Retina (tissue), 1 donor: ENCODE data around the gene CCDC73.
"Not testable (repeated sequence)": the region's sequence is repeated elsewhere in the genome, so short reads cannot be mapped to it uniquely, and the experiment has no call there.

Experiments used
- DNase-seq: peaks from one replicate; pipeline ENCODE4 v3.0.0-alpha.2; 2016

CCDC73 gene

DNA sequence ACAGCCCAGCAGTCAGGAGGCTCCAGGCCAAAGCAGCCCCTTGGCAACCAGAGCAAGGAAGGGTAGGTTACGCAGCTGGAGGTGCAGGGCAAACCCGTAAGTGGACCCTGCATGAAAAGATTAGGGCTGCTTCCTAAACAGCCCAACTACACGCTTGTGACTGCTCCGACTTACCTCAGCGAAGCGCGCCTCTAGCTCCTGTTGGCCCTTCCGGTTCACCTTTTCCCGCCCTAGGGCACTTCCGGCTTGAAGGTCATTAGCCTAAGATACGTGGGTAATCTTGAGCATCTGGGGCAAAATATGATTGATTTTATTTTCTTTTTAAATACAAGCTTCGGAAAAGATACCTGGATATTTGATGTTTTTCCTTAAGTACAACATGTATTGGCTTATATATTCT, at the start of gene CCDC73:
CCDC73 (minus strand) TSS at position 224 of the 400 bp plus-strand sequence. CDS start 34,419 bp downstream, outside the sequence.
- DNase-seq, result no peak

DNA sequence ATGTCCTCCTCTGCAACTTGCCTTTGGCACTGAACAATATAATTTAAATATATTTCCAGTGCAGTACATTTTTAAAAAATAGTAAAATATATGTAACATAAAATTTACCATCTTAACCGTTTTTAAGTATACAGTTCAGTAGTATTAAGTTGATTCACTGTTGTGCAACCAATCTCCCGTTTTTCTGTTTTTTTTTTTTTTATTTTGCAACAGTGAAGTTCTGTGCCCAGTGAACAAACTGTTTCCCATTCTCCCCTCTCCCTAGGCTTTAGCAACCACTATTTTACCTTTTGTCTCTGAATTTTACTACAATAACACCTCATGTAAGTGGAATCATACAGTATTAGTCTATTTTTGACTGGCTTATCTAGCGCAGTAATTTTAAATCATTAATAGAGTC, 49.1 kb upstream of the CCDC73 start:
- DNase-seq, result no peak

DNA sequence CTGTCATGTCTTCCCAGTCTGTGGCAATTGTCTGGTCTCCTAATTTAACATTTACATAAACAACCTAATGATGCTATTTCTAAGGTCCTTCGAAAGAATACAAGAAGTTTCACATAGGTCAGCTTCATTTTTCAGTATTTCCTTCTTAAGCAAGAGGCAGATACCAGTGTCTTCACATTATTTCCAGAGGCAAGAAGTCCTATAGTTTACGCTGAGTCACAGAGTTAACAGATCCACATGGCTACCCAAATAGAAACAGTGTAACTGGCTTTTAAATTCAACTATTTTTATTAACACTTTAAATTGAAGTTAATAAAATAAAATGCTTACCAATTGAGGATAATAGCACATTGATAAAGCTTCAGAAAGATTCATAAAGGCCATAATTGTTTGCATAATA, 46.1 kb upstream of the CCDC73 start:
- DNase-seq, result no peak

DNA sequence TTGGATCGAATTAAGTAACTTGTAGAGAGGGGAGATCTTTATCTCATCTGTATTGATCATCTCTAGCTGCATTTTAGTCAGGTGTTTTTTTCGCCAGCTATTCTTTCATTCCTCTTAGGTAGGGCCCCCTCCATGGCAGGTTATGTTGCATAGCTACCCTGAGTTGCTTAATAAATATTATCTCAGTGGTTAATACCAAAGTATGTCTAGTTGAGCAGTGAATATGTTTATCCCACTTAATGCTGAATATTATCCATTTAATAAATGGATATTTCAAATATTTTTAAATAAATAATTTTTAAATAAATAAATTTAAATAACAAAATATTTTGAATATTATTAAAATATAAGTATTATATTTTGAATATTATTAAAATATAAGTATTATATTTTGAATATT, 44.8 kb upstream of the CCDC73 start:
- no peak for DNase-seq

DNA sequence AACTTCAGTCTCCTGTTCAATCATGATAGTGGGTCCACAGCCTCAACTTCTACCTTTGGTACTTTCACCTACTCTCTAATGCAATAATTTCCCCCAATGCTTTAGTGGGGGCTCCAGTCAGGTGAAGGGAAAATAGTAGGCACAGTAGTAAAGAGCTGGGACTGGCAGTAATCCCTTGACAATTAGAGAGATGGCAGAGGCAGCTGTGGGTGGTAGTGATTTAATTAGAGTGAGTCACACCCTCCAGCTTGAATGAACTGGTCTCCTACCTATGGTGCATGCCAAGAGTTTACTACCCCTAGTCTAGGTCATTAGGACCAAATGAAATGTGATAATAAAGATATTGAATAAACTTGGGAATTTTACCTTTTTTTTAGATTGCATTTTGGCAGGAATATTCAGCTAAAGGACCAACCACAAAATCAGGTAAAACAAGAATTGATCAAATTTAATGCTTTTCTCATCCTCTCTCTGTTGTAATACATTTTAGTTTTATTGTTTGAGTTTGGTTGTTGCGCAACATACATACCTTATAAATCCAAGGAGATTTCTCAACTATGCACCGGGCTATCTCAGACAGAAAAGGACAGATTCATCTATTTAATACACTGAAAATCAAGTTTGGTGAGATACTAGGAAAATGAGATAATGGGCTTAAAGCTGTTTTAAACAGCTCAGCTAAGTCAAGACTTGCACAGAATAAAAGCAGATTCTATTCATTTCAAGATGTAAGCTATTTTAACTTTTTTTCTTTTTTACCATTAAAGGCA, 44.2 kb upstream of the CCDC73 start:
- no peak for DNase-seq

DNA sequence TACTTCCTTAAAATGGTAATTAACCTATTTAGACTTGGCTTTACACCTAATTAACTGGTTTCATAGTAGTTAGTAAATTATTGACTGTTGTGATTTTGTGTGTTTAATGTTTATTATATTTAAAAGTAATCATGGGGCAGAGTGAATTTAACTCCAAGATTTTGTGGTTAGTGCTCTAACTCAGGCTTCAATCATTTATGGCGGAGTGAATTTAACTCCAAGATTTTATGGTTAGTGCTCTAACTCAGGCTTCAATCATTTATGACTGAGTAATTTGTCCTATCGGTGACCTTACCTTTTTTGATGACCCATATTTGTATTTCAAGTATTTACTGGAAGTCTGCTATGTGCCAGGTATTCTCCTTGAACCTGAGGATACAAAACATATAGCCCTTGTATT, 42.5 kb upstream of the CCDC73 start:
- DNase-seq, result no peak

DNA sequence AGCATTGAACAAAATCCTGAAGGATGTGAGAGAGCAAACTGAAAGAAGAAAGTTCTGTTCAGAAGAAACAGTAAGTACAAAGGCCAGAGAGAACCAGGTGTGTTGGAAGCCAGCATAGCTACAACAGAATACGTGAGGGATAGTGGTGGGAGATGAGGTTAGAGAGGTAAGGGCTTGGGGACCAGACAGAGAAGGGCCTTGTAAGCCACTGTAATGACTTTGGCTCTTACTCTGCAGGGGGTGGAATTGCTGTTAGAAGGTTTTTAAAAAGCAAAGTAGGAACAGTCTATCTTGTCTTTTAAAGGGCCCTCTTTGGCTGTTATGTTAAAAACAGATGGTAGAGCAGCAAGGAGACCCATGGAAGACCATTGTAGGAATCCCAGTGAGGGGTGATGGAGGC, 39.5 kb upstream of the CCDC73 start:
- no peak for DNase-seq

DNA sequence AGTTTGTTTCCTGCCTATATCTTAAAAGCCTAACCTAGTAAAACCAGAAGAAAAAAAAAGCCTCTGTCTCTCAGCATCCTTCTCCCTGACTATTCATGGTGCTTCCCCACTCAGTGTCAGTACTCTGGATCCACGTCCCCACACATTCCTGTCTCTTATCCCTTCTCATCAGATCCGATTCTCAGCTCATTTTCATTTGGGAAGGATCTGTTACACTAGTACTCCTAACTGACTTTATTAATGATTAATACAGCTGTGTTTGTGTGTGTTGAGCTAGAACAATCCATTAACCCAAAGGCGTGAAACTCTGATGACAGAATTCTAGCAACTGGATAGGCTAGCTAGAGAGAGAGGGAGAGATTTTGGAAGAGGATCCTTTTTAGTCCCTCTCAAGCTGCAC, 36.8 kb upstream of the CCDC73 start:
- DNase-seq, result peak; percentile 8

DNA sequence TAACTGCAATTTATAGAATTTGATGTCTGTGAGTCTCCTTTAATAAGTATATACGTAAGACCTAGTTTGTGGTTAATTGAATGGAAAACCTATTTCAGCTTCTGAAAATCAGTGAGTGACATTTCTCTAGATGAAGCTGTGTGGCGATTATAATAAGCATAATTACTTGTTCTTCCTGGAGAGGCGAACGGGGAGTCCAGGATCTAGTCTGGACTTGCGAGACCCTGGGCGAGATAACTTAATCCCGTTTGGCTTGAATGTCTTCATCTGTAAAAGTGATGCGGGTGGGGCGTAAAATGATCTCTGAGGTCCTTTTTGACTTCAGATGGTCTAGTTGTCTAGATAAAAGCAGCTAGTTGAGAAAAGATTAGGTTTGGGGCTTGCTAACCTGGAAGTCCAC, 36.3 kb upstream of the CCDC73 start:
- peak; percentile 4 for DNase-seq

DNA sequence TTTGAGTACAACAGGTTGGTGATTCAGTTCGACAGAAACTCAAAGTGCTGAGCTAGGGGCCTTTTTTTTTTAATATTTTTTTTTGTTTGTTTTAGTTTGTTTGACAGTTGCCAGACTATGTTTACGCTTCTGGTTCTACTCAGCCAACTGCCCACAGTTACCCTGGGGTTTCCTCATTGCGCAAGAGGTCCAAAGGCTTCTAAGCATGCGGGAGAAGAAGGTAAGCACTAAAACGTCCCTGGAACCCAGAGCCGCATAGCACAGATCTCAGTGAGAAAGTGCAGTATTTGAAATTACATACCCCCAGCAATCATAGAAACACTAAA, 35.9 kb upstream of the CCDC73 start:
- no peak for DNase-seq

DNA sequence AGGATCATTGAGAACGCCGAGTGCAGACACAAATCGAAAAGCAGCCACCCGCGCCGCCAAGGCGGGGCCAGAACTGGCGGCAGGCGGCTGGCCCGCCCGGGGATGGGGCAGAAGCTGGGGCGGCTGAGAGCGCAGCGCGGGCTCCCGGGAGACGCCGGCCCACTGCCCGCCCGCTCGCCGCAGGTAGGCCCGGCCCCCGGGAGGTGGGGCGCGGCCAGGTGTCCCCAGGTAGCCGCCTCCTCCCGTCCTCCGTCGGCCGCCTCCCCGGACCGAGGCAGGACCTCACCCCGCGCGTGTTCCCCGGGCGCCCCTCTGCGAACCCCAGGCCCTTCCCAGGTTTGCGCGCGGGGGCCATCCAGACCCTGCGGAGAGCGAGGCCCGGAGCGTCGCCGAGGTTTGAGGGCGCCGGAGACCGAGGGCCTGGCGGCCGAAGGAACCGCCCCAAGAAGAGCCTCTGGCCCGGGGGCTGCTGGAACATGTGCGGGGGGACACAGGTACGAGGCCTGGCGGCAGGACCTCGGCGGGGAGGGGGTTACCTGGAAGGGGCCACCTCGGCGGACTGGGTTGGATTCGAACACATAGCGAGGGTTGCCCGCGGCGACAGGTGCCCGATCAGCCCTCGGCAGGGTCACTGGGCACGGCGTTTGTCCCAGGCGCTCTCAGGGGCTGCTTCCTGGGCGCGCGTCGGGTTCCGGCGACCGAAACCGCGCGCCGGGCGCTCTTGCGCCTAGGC, 35.4 kb upstream of the CCDC73 start, which contains the start of gene PRRG4:
PRRG4 (plus strand) TSS at position 248 of the 733 bp plus-strand sequence. CDS start 603 bp downstream, outside the sequence.
- peak; percentile 52 for DNase-seq

DNA sequence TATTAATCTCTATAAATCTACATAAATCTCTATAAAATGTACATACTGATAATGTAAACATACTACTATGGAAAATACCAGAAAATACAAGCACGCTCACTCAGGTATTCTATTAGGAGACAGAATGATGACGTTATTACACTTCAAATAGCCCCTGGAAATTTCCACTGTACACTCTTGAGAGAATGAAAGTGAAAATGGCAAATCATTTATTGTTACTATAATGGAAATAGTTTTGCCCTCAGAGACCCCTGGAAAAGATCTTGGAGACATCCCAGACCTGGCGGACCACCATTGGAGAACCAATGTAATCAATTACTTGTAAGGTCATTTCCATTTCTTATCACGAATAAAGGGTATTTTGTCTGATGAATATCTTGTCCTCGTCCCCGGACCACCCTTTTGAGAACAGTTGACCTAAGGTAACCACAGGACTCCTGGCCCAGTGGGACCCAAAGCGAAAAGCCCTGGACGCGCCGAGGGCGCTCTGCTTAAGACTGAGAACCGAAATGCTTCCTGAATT, 34.8 kb upstream of the CCDC73 start:
- DNase-seq, result peak; percentile 54

DNA sequence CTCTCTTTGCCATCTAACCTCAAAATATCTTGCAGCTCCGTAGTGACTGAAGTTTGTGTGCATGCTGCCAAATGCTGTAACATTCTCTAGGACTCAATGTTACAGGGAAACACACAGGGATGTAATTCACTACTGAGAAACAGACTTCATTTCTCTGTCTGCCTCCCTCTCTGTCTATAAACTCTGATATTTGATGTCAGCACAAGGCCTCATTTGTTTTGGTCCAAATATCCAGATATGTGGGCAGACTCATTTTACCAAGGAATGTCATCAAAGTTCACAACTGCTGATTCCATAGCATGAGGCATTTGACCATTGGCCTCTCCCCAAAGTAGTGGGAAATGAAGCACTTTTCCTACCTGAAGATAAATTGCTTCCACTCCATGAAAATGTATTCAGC, 32.8 kb upstream of the CCDC73 start:
- DNase-seq, result no peak

DNA sequence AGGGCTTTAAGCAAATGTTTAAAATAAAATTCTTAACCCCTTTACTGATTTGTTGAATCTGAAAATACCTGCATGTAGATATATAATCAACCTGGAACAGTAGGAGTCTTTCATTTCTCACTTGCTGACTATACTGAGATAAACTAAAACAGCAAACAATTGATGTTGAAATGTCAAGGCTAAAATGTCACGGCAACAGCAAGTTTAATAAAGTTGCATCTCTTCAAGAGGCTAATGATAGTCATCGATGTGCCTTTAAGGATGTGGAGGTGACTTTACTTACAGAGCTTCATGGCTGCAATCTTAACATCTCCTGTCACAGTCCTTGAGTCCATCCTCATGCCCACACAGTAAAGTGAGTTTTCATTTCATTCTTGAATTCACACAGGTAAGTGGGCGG, 31.7 kb upstream of the CCDC73 start:
- no peak for DNase-seq

DNA sequence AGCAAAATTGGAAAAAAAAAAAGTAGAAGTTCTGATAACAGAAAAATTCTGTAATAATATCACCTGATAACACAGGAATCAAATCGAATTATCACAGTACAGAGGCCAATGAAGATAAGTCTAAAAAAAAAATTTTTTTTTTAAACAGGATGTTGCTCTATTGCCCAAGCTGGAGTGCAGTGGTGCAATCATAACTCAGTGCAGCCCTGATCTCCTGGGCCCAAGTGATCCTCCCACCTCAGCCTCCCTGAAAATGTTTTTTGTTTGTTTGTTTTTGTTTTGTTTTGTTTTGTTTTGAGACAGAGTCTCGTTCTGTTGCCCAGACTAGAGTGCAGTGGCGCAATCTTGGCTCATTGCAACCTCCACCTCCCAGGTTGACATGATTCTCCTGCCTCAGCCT, 29.2 kb upstream of the CCDC73 start:
- not testable (repeated sequence) for DNase-seq

DNA sequence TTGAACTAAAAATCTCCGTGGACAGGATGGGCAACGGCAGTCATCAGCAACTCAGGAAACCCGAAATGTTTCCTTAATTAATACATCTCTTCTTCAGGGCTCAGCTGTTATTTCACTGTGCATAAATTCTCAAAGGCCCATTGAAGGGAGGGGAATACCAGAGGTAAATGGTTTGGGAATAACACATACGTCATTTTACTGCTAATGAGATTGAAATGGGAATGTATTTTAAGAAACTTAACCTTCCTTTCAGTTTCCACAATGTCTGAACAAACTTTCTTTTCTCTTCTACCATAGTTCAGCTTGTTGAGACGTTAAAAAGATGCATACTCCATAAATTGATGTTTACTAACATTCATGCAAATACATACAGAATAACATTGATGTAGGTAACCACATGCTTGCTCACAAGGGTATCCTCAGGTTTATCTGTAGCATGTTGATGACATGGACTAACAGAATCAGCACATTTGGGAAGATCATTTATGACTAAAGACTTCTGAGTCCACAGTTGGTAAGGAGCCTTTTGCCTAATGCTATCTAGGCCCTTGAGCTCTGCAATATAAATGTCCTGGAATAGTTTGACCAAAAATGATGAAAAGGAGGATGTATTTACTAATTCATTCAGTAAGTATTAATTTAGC, 27.6 kb upstream of the CCDC73 start:
- no peak for DNase-seq

DNA sequence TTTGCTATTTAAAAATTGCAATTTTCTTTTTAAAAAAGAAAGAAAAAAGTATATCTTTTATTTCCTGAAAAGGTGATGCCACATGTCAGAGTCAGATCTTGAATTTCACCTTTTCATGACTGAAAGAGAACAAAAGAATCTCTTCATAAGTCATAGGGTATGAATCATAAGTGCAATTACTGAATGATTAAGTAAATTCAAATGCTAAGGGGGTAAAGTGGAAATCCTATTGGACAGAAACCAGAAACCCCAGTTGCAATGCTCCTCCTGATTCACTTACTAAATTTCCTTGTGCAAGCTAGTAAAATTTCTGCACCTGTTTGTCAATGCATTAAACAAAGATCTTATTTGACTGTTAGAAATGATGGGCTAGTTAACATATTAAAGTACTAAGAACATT, 27.1 kb upstream of the CCDC73 start:
- no peak for DNase-seq

DNA sequence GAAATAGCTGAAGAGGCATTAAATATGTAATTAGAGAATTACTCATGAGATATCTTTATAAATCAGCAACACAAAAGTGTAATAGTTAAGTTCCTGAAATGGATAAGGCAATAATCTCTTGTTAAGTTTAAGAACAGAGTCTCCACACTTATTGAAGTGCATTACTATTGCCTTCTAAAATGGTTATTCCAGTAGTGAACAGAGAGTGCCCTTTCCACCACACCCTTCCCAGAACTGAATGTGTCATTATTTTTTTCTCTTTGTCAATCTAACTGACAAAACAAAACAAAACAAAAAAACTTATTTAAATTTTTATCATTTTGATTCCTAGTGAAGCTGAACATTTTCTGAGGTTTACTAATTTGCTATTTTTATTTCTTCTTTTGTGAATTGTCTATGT, 26.0 kb upstream of the CCDC73 start:
- no peak for DNase-seq

DNA sequence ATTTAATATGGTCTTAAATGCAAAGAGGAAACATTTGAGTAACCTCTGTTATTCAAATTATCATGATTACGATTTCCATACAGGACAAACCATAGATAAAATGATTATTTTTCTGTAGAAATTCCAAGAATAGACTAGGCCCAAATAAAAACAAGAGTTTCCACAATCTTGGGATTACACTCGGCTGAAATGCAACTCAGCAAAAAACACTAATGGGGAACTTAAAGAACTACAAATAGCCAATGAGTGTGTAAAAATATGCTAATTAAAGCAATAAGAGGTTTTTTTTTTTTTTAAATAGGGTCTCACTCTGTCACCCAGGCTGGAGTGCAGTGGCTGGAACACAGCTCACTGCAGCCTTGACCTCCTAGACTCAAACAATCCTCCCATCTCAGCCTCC, 24.7 kb upstream of the CCDC73 start:
- no peak for DNase-seq

DNA sequence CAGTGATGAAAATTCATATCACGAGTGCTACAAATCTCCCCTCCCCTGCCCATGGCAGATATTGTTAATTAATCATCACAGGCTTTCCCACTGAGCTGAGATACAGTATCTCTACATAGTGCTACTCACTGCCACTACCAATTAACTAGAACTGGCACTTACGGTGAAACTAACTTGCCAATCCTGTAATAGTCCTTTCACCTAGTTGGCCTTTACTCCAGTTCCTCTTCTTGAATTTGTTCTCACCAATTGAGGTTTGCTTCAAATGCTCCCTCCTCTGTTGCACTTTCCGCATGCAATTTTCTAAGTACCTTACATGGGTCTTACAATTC, 23.4 kb upstream of the CCDC73 start:
- no peak for DNase-seq

DNA sequence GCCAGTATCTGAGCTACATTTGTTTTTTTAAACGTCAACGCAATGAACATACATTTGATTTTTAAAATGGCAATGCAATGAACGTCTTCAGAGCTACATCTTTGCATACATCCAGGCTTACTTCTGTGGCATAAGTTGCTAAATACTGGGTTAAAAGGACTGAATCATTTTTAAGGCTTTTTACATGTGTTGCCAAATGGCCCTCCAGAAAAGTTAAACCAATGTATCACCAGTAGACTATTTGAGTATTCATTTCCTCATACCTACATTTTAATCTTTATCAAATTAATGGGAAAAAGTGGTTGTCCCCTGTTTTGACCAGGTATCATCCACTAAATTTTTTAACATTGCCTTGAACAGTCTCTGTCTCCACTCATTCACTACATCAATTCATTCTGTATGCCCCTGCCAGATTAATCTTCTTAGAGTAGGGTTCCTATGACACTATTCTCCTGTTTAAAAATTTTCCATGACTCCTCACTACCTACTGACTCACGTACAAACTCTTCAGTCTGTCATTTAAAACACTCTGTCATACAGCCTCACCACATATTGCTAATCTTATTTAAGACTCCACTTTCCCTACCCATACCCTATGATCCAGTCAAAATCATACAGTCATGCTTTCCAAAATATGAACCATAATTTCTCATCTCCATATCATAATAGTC, 22.9 kb upstream of the CCDC73 start:
- DNase-seq, result no peak

DNA sequence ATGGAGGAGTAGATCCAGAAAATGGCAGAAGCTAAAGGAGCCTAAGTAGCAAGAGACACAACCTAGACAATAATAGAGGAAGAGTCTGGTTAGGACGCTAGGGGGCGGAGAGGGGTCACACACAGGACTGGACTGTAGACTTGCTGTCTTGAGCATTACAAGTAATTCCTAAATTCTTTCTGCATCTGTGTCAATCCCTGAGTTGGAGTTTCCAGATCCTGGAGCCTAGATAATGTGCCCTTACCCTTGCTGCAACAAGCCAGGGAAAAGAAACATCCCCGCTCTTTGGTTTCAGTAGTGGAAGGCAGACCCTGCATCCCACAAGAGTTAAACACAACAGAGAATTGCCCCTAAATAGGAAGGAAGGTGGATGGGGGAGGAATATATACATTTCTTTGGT, 14.9 kb upstream of the CCDC73 start:
- DNase-seq, result peak; percentile 62

DNA sequence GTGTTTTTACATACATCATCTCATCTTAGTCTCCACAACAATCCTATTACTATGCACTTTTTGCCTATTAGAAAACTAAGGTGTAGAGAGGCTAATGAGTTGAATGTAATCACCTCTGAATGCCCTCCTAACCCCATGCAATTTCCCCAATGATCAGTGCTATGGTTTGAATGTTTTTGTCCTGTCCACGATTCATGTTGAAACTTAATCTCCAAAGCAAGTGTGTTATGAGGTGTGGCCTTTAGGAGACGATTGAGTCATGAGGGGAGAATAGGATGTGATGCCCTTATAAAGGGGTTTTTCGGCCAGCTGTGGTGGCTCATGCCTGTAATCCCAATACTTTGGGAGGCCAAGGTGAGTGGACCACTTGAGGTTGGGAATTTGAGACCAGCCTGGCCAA, 2.0 kb upstream of the CCDC73 start:
- DNase-seq, result no peak
